ENCODE results near the gene HTRA3. TPM values are rescaled to one million over a fixed set of nuclear protein-coding genes. Genes with fewer than 3 reads are reported as not detected.

HTRA3 gene
- total and polyA plus RNA-seq, 8 donors, result 0.56 to 15.6 (median 2.7) TPM

GRCh38 chr4:8301851-8302730 lies 32.5 kb downstream of the HTRA3 start:
- Histone ChIP-seq H3K9me3 (no peaks in the 10 kb centered on the region), H3K4me3 (no peak overlapping the region), H3K4me1 (no peaks in the 10 kb centered on the region), H3K27me3 (peaks cover 0 to 3% (median 0%) of the 10 kb centered on the region in 4 donors), H3K36me3 (no peaks in the 10 kb centered on the region), H3K27ac (no peak overlapping the region)
- TF ChIP-seq CTCF (IDR thresholded peaks at IDR 0.05), result no peak
- intact Hi-C loops (cut with DNase I), result no loop called here
- 87 to 90% methylated on average over 22 of the region's 22 CpGs for WGBS, 2 donors
- FAIRE-seq (no peak), ATAC-seq (no peak), DNase-seq (peak in 2 of 6 donors; percentile 33 to 41)

GRCh38 chr4:8303081-8303480 lies 33.5 kb downstream of the HTRA3 start:
- peaks cover 0 to 3% (median 0%) of the 10 kb centered on the region in 4 donors for H3K27me3 ChIP-seq
- no peaks in the 10 kb centered on the region for H3K4me1 ChIP-seq
- no peak overlapping the region for H3K27ac ChIP-seq
- DNase-seq (peak in 1 of 6 donors; percentile 30), ATAC-seq (no peak), FAIRE-seq (no peak)
- no peaks in the 10 kb centered on the region for H3K9me3 ChIP-seq
- no peak for TF ChIP-seq CTCF (IDR thresholded peaks at IDR 0.05)
- H3K36me3 ChIP-seq, result no peaks in the 10 kb centered on the region
- intact Hi-C loops (cut with DNase I), result no loop called here
- 56 to 57% methylated on average over 4 of the region's 4 CpGs for WGBS, 2 donors
- H3K4me3 ChIP-seq, result no peak overlapping the region

DNA sequence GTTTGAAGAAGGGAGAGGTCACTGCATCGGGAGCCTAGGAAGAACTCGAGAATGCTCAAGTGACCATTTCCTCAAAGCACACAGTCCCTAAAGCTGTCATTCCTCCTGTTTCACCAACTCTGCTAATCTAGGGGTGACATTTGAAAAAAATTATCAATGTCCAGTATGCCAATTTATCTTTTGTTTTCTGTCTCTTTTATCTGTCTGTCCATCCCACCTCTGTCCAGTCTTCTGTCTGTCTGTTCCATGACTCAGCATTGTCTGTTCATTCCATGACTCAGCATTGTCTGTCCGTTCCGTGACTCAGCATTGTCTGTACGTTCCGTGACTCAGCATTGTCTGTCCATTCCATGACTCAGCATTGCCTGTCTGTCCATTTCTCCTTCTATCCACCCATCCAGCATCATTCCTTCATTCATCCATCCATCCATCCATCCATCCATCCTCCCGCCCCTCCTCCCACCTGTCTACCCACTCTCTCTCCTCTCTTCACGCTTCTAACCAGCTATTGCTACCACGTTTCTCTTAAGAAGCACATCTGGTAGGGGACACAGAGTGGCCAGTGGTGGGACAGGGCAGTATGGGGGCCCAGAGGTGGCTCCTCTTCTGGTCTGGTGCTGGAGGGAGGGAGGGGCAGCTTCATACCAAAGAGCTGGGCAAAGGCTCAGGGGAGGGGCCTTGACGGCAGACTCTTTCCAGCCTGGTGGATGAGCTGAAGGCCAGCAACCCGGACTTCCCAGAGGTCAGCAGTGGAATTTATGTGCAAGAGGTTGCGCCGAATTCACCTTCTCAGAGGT lies 34.1 kb downstream of the HTRA3 start:
- intact Hi-C loops (cut with DNase I), result no loop called here
- H3K4me3 ChIP-seq, result no peak overlapping the region
- FAIRE-seq (no peak), ATAC-seq (peak in 2 of 4 donors; percentile 47 to 48), DNase-seq (peak in 1 of 6 donors; percentile 12)
- no peaks in the 10 kb centered on the region for H3K36me3 ChIP-seq
- 60% methylated on average over 13 of the region's 13 CpGs for WGBS, 2 donors
- peaks cover 0 to 3% (median 0%) of the 10 kb centered on the region in 4 donors for H3K27me3 ChIP-seq
- TF ChIP-seq CTCF (IDR thresholded peaks at IDR 0.05), result no peak
- H3K27ac ChIP-seq, result no peak overlapping the region
- no peaks in the 10 kb centered on the region for H3K9me3 ChIP-seq
- no peaks in the 10 kb centered on the region for H3K4me1 ChIP-seq

DNA sequence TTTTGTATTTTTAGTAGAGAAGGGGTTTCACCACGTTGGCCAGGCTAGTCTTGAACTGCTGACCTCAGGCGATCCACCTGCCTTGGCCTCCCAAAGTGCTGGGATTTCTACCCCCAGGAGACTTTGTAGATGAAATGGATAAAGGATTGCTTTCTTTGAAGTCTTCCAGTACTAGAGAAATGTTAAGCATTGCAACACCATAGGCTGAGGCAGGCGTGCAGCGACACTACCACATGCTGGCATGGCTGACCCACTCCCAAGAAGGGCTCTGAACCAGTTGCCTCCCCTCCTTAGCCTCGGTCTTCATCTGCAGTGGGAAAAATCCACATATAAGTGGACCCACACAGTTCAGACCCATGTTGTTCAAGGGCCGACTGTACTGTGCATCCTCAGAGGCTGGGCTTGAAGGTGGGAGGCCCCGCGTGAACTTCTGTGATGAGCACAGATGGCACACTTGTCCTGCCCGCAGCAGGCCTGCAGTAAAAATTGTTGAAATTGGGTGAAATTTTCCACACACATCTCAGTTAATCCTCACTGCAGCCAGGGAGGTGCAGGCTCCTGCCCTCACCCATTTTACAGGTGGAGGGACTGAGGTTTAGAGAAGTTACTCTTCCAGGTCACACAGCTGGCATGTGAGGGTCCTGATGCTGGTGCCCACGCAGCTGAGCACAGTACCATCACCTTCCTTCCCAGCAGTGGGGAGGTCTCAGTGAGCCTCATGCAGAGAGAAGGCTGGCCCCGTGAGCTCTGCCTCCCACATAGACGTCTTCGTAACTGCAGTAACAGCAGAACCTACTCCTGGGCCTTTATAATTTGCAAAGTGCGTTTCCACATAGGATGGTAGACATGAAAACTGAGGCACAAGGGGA lies 35.5 kb downstream of the HTRA3 start:
- FAIRE-seq, result no peak
- peaks cover 0 to 3% (median 0%) of the 10 kb centered on the region in 4 donors for H3K27me3 ChIP-seq
- H3K4me1 ChIP-seq, result no peaks in the 10 kb centered on the region
- H3K36me3 ChIP-seq, result no peaks in the 10 kb centered on the region
- TF ChIP-seq CTCF (IDR thresholded peaks at IDR 0.05), result no peak
- no peak overlapping the region for H3K27ac ChIP-seq
- intact Hi-C loops (cut with DNase I), result no loop called here
- no peak for ATAC-seq
- 76 to 82% methylated on average over 14 of the region's 14 CpGs for WGBS, 2 donors
- no peak for DNase-seq
- no peaks in the 10 kb centered on the region for H3K9me3 ChIP-seq
- H3K4me3 ChIP-seq, result no peak overlapping the region
